Mammary epithelial cell (primary cell): ENCODE results near the gene SEPTIN3.

Experiments used
- CTCF ChIP-seq, 2 donors: IDR thresholded peaks in 1 of 2; conservative IDR thresholded peaks in 1 of 2; 2 replicates each; pipeline ENCODE4 v1.5.1; 2011 to 2012; ENCODE audit warnings: inconsistent platforms in 2 of 2, low read length in 2 of 2, mild to moderate bottlenecking in 2 of 2, control low read depth in 1 of 2, low read depth in 1 of 2; ENCODE audit not compliant: insufficient read depth in 1 of 2; ENCODE audit errors: extremely low read depth in 1 of 2
- EZH2 ChIP-seq: IDR thresholded peaks from 2 replicates; pipeline ENCODE4 v1.6.1; 2012; ENCODE audit warnings: low read length, inconsistent platforms, borderline replicate concordance

DNA sequence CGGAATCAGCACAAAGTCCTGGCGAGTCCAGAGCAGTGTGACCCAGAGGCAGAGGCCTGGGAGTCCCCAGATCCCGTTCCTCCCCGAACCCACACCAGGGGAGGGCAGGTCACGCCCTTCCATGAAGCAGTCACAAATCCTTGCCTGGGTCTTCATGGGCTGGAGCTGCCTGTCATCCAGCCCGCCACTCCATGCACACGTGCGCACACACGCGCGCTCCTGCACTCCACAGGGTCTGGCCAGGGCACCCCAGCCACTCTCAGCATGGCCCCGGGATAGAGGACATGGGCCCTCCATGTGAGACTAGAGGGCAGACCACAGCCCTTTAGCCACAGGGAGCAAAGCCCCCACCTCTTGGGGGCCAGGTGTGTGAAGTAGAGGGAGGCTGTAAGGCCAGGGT, 36.9 kb upstream of the SEPTIN3 start:
- TF ChIP-seq CTCF (conservative IDR thresholded peaks at IDR 0.05 in 1 of 2, IDR thresholded peaks at IDR 0.05 in 1 of 2; ENCODE audit: extremely low read depth in 1 of 2, insufficient read depth in 1 of 2, low read depth in 1 of 2, low read length in 2 of 2) (no peak), EZH2 (no peak)
